Stimulated activated CD4-positive, alpha-beta T cell treated with anti-CD3 and anti-CD28 coated beads, TNF-alpha, amount 100 ng/mL, for 48 hours (primary cell): Measurements from ENCODE around the gene ILDR2.

ENCODE experiments used
- DNase-seq, 3 donors: peaks; one replicate each; pipeline ENCODE4 v3.0.0-alpha.2; 2020; ENCODE audit warnings: low read depth in 3 of 3

The ILDR2 gene

DNA sequence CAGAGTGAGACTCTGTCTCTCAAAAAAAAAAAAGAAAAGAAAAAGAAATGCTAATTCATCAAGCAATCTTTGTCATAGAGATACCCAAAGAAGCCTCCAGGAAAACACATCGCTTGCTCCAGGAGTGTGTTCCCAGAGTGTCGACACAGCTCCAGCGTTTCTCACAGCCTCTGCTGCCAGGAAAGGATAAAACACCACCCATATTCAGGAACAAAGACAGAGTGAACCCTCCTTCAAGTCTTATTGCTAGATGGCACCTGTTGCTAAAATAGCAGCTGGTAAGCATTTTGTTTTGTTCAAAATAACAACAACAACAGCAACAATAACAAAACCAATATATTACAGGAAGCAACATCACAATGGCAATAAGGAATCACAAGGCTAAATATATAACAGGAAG, 3.1 kb downstream of the ILDR2 start:
- DNase-seq, result no peak

DNA sequence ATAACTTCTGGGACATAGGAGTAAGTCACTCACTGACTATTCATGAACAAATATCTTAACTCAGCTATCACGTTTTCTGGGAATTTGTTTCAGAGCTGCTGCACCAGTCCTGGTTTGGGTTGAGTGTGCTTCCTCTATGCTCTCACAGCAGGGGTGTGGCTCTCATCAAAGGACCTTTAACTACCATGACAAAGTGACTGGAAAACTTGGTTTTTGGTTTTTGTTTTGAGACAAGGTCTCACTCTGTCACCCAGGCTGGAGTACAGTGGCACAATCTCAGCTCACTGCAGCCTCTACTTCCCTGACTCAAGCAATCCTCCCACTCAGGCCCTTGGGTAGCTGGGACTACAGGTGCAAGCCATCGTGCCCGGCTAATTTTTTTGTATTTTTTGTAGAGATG, 4.1 kb downstream of the ILDR2 start:
- DNase-seq, result peak in 1 of 3 donors; percentile 24

DNA sequence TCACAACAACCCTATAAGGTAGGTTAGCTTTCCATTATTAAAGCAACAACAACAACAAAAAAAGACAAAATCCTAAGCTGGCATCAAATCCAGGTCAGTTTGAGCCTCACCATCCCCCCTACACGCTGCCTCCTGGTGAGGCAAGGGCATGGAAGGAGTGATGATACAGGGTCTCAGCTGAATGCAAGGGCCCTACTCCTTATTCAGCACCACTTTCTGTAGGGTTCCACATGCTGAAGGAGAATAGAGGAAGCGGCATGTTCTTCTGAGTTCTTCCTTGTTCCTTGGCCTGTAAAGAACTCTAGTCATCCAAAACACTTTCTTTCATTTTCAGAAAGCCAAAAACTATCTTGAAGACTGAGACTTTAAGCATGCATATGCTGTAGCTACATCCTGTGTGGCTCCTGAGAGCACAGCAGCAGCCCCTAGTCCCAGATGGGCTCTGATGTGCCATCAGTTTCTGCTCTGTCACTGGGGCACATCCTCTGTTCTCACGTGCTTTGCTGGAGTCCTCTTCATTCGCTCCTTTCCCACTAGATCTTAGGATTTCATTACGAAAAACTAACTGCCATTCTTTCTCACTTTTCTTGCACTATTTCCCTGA, 6.2 kb downstream of the ILDR2 start:
- DNase-seq, result no peak

GRCh38 chr1:166960858-166961474, 14.4 kb downstream of the ILDR2 start:
- DNase-seq, result no peak

GRCh38 chr1:166956872-166957271, 18.5 kb downstream of the ILDR2 start:
- no peak for DNase-seq

DNA sequence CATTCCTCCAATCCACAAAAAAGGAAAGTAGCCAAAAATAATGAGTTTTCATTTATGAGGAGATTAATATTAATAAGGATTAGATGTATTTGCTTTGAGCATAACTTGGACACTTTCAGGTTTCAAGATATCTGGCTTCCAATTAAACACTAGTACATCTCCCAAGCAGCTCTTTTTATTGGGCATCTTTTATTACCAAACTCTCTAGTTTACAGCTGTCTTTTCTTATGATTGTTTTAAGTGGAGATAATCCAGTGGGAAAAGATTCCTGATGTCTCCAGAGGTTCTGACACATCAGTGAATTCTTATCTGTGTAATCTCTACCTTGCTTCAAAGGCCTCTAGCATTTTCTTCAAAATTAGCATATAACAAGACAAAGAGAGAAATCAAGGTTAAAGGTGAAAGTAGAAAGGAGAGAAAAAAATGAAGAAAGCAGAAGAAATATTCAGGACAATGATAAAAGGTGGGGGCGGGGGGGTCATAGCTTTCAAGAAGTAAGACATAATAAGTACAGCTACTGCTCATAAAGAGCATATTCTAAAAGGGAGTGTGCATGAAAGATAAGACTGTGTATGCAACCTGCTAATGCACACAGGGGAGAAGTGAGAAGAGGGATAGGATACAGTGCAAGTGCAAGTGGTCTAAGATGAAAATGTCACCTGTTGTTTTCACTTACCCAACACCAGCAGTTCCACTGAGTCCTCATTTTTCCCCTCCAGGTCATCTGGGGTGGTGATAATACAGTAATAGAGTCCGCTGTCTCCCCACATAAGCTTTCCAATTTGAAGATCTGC, 19.1 kb downstream of the ILDR2 start:
- no peak for DNase-seq

GRCh38 chr1:166953491-166953890, 21.8 kb downstream of the ILDR2 start:
- no peak for DNase-seq

DNA sequence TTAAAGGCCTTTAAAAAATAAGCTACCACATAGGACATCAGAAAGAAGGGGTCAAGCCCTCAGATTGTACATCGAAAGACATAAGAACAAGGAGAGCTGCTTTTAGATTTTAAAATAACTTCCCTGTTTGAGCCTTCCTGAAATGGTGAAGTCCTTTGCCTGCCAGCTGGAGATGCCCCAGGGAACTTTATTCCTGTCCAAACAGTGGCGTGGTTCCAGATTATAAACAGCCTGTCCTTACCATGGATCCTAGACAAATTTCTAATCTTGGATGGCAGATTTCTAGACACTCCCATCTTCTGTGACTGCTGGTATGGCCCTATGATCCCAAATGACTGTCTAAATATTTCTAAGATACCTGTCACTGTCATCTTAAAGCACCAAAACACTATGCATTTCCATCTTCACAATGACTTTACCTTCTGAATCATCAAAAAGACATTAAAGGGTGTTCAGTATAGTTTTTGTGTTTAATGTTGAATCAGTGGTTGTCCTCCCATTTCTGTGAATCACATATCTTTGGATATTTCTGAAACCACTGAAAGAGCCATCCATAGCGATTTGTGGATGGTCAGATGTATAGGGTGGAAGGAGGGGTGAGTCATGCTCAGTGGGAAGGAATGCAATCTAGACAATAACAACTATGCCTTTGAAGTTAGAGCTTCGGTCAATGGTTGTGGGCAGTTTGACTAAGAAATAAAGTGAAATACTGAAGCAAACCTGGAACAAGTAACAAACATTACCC, 23.2 kb downstream of the ILDR2 start:
- DNase-seq, result no peak

- DNase-seq, result no peak
Measured at GRCh38 chr1:166951050-166951449, 24.3 kb downstream of the ILDR2 start.

GRCh38 chr1:166950156-166950555, 25.2 kb downstream of the ILDR2 start:
- no peak for DNase-seq

- DNase-seq, result no peak
Measured at GRCh38 chr1:166948856-166949350, 26.4 kb downstream of the ILDR2 start.

DNA sequence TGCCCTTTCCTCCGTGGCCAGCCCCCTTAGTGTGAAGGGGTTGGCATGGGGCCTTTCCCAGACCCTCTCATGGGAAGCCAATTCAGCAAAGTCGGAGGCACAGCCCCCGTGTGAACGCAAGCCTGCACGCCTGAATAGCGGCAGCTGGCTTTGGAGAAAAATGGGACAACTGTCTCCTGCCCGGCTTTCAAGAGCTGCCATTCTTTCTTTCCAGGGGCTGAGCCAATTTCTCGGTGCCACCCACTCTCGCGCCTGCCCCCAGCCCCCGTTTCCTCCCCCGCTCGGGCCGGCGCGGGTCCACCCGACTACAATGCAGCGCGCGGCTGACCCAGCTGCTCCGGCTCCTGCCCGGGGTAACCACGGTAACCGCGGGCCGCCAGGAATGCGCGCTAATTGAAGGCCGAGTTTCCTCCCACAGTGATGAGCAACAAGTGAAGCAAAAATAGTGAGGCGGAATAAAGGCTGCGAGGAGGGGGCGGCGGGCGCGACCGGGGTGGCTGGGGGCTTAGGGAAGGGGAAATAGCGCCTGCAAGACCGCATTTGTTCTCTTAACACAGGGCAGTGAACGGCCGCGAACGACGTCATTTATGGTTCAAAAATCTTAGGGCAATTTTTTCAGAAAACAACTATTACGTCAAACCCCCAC, 27.8 kb downstream of the ILDR2 start:
- DNase-seq, result peak in 1 of 3 donors; percentile 4

GRCh38 chr1:166944186-166944967, 31.0 kb downstream of the ILDR2 start:
- DNase-seq, result no peak

- no peak for DNase-seq
Measured at GRCh38 chr1:166939741-166940375, 35.5 kb downstream of the ILDR2 start.

- no peak for DNase-seq
Measured at GRCh38 chr1:166937962-166938361, 37.4 kb downstream of the ILDR2 start.

GRCh38 chr1:166937329-166937728, 38.0 kb downstream of the ILDR2 start:
- DNase-seq, result no peak

DNA sequence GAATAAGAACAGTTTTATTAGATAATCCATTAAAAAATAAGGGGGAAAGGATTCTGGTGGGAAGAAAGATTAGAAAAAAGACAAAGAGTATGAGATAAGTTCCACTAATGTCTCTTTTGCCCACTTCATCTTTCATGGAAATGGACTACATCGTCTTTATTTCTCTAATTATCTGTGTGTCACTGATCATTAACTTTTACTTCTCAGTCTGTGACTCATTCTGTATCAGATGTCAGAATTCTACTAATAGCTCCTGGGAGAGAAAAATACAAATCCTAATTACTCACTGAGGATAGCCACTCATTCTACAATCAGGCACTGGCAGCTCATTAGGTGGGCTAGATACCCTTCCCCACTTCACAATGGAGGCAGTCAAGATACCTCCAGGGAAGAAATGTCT, 41.7 kb downstream of the ILDR2 start:
- no peak for DNase-seq

- no peak for DNase-seq
Measured at GRCh38 chr1:166933140-166933539, 42.2 kb downstream of the ILDR2 start.

GRCh38 chr1:166929911-166930310, 45.4 kb downstream of the ILDR2 start:
- no peak for DNase-seq

GRCh38 chr1:166927701-166928100, 47.6 kb downstream of the ILDR2 start:
- no peak for DNase-seq
